Smooth muscle cell (in vitro differentiated cells): ENCODE results near the gene KCNT1. TPM values are rescaled to one million over a fixed set of nuclear protein-coding genes. Genes with fewer than 3 reads are reported as not detected.

Source experiments
- DNase-seq: peaks from one replicate; lab custom pipeline; 2025; ENCODE audit not compliant: unreplicated experiment; lab: John Stamatoyannopoulos, UW
- H2AFZ ChIP-seq: fragments of 200-600 bp; sonication (generic); 2 replicates; pipeline ENCODE4 v1.6.0; 2016; ENCODE audit warnings: antibody characterized with exemption, low read depth, mild to moderate bottlenecking
- H3F3A ChIP-seq: fragments of 200-600 bp; sonication (generic); 2 replicates; pipeline ENCODE4 v1.6.0; 2017; ENCODE audit warnings: antibody characterized with exemption, low read depth
- H3K27ac ChIP-seq: fragments of 200-600 bp; sonication (generic); 2 replicates; pipeline ENCODE4 v1.5.1; 2016; ENCODE audit warnings: low read depth, mild to moderate bottlenecking
- H3K27me3 ChIP-seq: fragments of 200-600 bp; sonication (generic); 2 replicates; pipeline ENCODE4 v1.6.1; 2016; ENCODE audit warnings: low read depth, mild to moderate bottlenecking
- H3K36me3 ChIP-seq: fragments of 200-600 bp; sonication (generic); 2 replicates; pipeline ENCODE4 v1.5.1; 2016; ENCODE audit warnings: low read depth
- H3K4me1 ChIP-seq: fragments of 200-600 bp; sonication (generic); 2 replicates; pipeline ENCODE4 v1.5.1; 2016; ENCODE audit warnings: low read depth
- H3K4me2 ChIP-seq: fragments of 200-600 bp; sonication (generic); 2 replicates; pipeline ENCODE4 v1.6.0; 2016; ENCODE audit warnings: mild to moderate bottlenecking
- H3K4me3 ChIP-seq: fragments of 200-600 bp; sonication (generic); 2 replicates; pipeline ENCODE4 v1.5.1; 2016; ENCODE audit warnings: mild to moderate bottlenecking
- H3K79me2 ChIP-seq: fragments of 200-600 bp; sonication (generic); 2 replicates; pipeline ENCODE4 v1.6.0; 2016; ENCODE audit warnings: low read depth, mild to moderate bottlenecking
- H3K9ac ChIP-seq: fragments of 200-600 bp; sonication (generic); 2 replicates; pipeline ENCODE4 v1.6.0; 2016; ENCODE audit warnings: low read depth
- H3K9me3 ChIP-seq: fragments of 200-600 bp; sonication (generic); replicated peaks from 2 replicates; pipeline ENCODE4 v1.5.1; 2016; ENCODE audit warnings: low read depth
- H4K20me1 ChIP-seq: fragments of 200-600 bp; sonication (generic); 2 replicates; pipeline ENCODE4 v1.6.0; 2016; ENCODE audit warnings: low read depth
- WGBS: methylation state at CpG from one replicate; pipeline ENCODE4 v1.1.7; 2016; ENCODE audit warnings: low lambda C conversion rate; 5-methylcytosine and 5-hydroxymethylcytosine counted together
- polyA plus RNA-seq: library from polyadenylated mRNA; unstranded; fragments of >200 nt; fragmentation: Nextera tagmentation; extraction: Ambion mirVana; gene quantifications from 2 replicates; pipeline ENCODE4 v1.2.1, GENCODE V29; 2016
- total RNA-seq: library from RNA; depleted of rRNA; stranded (reverse); fragments of >200 nt; gene quantifications from 2 replicates; pipeline ENCODE4 v1.2.3, GENCODE V29; 2014
- TF ChIP-seq, protein P1 (sequence below): fragments of 200-600 bp; sonication (generic); IDR thresholded peaks from 2 replicates; pipeline ENCODE4 v1.5.1; 2017; ENCODE audit warnings: borderline replicate concordance, mild to moderate bottlenecking, antibody characterized with exemption; ENCODE audit not compliant: insufficient read depth, poor library complexity, severe bottlenecking

KCNT1 gene
- total and polyA plus RNA-seq, 2 experiments from 2014 or later = not detected

DNA sequence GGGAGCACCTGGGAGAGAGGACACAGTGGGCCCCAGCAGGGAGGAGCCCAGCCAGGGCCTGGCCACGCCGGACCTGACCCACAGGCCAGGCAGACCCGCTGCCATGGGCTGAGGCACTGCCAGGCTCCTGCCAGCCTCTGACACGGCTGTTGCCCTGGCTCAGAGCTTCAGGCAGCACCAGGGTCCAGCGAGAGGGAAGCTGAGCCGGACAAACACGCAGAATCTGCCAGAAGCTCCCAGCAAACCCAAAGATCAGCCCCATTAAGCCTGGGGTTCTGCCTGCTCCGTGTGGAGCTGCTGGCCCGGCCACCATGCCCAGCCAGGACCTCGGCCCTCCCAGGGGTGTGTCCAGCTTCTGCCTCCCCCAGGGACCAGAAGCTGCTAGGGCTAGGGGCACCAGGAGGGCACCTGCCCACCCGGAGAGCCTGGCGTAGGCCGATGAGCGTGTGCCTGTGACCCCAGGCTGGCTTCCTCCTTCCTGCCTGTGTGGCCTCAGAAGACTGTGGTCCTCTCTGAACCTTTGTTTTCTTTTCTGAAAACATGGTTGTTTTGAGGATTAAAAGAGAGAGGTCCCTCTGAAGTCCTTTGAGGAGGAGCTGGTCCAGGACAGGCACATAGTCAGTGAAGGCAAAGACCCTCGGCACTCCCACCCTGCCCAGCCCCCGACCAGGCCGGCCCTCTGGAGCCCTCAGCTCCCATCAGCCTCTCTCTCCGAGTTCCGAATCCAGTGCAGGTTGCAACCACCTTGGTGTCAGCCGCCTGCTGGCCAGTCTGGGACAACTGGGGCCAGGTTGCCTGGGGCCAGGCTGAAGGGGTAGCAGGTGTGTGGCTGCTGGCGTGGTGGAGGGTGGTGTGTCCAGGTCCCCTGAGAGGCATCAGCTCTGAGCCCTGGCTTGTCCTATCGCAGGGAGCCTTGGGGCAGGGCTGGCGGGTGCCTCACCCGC, 39.6 kb downstream of the KCNT1 start:
- no peak overlapping the region for H3K27ac ChIP-seq
- H3K9me3 ChIP-seq = no peaks in the 10 kb centered on the region
- no peaks in the 10 kb centered on the region for H3F3A ChIP-seq
- TF ChIP-seq, protein P1, sequence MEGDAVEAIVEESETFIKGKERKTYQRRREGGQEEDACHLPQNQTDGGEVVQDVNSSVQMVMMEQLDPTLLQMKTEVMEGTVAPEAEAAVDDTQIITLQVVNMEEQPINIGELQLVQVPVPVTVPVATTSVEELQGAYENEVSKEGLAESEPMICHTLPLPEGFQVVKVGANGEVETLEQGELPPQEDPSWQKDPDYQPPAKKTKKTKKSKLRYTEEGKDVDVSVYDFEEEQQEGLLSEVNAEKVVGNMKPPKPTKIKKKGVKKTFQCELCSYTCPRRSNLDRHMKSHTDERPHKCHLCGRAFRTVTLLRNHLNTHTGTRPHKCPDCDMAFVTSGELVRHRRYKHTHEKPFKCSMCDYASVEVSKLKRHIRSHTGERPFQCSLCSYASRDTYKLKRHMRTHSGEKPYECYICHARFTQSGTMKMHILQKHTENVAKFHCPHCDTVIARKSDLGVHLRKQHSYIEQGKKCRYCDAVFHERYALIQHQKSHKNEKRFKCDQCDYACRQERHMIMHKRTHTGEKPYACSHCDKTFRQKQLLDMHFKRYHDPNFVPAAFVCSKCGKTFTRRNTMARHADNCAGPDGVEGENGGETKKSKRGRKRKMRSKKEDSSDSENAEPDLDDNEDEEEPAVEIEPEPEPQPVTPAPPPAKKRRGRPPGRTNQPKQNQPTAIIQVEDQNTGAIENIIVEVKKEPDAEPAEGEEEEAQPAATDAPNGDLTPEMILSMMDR = no peak
- no peaks in the 10 kb centered on the region for H3K79me2 ChIP-seq
- H2AFZ ChIP-seq = no peak overlapping the region
- H3K9ac ChIP-seq = no peak overlapping the region
- H3K4me1 ChIP-seq = no peaks in the 10 kb centered on the region
- no peaks in the 10 kb centered on the region for H3K36me3 ChIP-seq
- 90% methylated on average over 23 of the region's 24 CpGs for WGBS
- H3K27me3 ChIP-seq = peaks cover 22% of the 10 kb centered on the region
- no peaks in the 10 kb centered on the region for H4K20me1 ChIP-seq
- H3K4me3 ChIP-seq = no peak overlapping the region
- H3K4me2 ChIP-seq = no peak overlapping the region
- no peak for DNase-seq

DNA sequence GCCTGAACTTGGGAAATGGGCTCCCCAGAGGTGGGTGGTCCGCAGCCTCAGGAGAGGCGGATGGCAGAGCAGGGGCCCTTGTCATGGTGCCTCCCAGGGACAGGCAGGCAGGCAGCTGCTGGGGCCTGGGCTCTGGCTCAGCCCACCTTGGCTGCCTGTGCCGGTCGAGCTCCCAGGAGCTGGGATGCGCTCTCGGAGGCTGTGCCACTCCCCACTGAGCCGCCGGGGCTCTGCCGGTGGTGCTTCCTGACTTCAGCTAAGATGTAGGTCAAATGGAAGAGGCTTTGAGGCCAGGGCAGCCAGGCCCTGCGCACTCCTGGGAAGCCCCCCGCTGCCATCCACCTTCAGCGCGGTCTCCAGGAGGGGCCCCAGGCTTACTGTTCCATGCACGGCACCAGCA, 41.0 kb downstream of the KCNT1 start:
- WGBS = 91% methylated on average over 14 of the region's 14 CpGs
- Histone ChIP-seq H3K4me3 (no peak overlapping the region), H3K36me3 (no peaks in the 10 kb centered on the region), H3K9ac (no peak overlapping the region), H2AFZ (no peak overlapping the region), H3K4me1 (no peaks in the 10 kb centered on the region), H4K20me1 (no peaks in the 10 kb centered on the region), H3K27me3 (peaks cover 7% of the 10 kb centered on the region), H3K9me3 (no peaks in the 10 kb centered on the region), H3F3A (no peaks in the 10 kb centered on the region), H3K4me2 (no peak overlapping the region), H3K27ac (no peak overlapping the region), H3K79me2 (no peaks in the 10 kb centered on the region)
- no peak for DNase-seq
- TF ChIP-seq, protein P1 = no peak

- TF ChIP-seq, protein P1 = no peak
- H3K4me3 ChIP-seq = no peak overlapping the region
- 93% methylated on average over 23 of the region's 25 CpGs for WGBS
Observed at GRCh38 chr9:135743546-135744332, 41.8 kb downstream of the KCNT1 start.

More at GRCh38 chr9:135743546-135744332, 41.8 kb downstream of the KCNT1 start:
- H2AFZ ChIP-seq = no peak overlapping the region
- peaks cover under 1% of the 10 kb centered on the region for H3K27me3 ChIP-seq
- DNase-seq = no peak
- H3K4me1 ChIP-seq = no peaks in the 10 kb centered on the region
- H3K27ac ChIP-seq = no peak overlapping the region
- H3F3A ChIP-seq = no peaks in the 10 kb centered on the region
- H4K20me1 ChIP-seq = no peaks in the 10 kb centered on the region
- no peak overlapping the region for H3K9ac ChIP-seq
- H3K9me3 ChIP-seq = no peaks in the 10 kb centered on the region
- H3K4me2 ChIP-seq = no peak overlapping the region
- no peaks in the 10 kb centered on the region for H3K36me3 ChIP-seq
- no peaks in the 10 kb centered on the region for H3K79me2 ChIP-seq
